Measurements from ENCODE around the gene KRTAP1-4.
"Not testable (repeated sequence)": the region's sequence is repeated elsewhere in the genome, so short reads cannot be mapped to it uniquely, and the experiment has no call there.

Gene KRTAP1-4

DNA sequence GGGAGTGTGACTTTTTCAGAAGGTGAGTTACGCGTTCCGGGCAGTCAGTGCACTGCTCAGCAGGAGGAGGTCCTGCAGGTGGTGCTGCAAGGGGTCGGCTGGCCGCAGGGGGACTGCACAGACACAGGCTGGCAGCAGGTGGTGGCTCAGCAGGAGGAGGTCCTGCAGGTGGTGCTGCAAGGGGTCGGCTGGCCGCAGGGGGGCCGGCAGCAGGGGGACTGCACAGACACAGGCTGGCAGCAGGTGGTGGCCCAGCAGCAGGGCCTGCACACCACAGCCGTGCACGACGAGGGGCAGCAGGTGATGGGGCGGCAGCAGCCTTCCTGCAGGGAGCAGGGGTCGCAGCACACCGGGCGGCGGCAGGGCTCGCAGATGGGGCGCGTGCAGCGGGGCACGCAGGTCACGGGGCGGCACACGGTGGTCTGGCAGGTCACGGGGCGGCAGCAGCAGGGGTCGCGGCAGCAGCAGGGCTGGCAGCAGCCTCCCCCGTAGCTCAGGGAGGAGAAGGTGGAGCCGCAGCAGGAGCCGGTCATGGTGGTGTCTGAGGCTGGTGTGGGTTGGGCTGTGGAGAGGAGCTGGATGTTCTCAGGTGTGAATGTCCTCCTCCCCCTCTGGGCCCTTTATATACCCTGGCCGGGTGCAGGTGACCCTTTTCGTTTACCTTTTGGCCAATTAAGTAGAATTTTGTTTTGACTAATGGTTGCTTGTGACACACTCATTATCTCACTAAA is 16.9 kb upstream of the KRTAP1-4 start, which contains the start of gene KRTAP2-1:
Gene KRTAP2-1 (minus strand): TSS at position 582 of the 731 bp plus-strand sequence. CDS start 49 bp downstream, at position 533.
- DNase-seq = not testable (repeated sequence)

DNA sequence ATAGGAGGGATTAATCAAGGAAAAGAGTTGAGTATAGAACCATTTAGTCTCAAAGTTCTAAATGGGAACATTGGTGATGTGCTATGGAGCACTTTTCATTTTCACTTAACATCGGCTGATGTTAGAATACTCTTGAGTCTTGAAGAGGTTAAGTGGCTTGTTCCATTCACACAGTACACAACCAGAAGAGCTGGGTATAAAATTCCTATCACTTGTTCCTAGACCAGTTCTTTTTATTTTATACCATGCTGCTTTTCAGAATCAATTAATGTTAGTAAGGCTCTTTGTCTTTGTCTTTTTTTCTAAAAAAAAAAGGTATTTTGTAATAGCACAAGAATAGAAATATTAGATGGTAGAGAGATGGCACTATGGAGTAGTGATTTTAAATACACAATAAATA is 13.0 kb upstream of the KRTAP1-4 start:
- no peak for DNase-seq

DNA sequence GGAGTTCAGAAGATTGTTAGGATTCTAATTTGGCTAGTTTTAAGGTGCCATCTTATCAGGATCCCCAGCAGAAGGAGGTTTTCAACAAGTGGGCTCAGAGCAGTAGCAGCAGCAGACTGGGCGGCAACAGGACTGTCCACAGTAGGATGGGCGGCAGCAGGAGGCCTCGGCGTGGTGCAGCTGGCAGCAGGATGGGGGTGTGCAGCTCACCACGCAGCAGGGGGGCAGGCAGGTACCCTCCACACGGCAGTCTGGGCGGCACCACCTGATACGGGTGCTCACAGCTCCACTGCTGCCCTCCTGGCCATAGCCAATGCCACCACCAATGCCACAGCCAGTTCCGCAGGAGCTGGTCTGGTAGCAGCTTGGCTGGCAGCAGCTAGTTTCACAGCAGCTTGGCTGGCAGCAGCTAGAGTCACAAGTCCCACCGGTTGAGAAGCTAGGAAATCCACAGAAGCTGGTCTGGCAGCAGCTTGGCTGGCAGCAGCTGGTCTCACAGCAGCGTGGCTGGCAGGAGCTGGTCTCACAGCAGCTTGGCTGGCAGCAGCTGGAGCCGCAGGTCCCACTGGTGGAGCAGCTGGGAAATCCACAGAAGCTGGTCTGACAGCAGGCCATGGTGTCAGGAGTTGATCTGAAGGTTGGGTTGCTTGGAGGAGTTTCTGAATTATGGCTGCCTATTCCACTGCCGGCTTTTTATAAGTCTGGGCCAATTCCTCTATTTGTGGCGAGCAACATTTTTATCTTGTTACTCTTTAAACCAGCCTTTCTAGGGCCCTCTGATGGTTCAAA is 11.0 kb upstream of the KRTAP1-4 start, which contains the start of gene KRTAP1-1:
Gene KRTAP1-1 (minus strand): TSS at position 668 of the 789 bp plus-strand sequence. CDS start 53 bp downstream, at position 615.
- not testable (repeated sequence) for DNase-seq

DNA sequence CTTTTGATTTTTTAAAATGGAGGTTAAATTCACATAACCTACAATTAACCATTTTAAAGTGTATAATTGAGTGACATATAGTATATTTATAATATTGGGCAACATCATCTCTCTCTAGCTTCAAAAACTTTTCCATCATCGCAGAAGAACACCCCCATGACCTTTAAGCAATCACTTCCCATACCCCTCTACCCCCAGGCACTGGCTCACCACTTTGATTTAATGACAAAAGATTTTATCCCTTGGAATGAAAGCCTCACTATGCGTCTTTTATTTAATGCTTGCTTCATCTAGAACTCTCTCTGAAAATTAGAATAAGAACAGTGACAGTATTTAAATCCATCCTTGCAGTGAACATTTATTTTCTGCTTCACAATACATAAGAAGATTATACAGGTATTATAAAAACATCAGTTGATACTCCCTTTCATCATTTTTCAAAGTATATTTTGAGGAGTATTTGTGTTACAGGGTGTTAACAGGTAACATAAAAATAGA is 7.9 kb upstream of the KRTAP1-4 start:
- no peak for DNase-seq

DNA sequence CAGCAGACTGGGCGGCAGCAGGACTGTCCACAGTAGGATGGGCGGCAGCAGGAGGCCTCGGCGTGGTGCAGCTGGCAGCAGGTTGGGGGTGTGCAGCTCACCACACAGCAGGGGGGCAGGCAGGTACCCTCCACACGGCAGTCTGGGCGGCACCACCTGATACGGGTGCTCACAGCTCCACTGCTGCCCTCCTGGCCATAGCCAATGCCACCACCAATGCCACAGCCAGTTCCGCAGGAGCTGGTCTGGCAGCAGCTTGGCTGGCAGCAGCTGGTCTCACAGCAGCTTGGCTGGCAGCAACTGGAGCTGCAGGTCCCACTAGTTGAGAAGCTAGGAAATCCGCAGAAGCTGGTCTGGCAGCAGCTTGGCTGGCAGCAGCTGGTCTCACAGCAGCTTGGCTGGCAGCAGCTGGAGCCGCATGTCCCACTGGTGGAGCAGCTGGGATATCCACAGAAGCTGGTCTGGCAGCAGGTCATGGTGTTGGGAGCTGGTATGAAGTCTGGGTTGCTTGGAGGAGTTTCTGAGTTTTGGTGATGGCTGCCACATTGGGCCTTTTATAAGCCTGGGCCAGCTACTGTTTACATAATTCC is 4.4 kb upstream of the KRTAP1-4 start, which contains the start of gene KRTAP1-3:
Gene KRTAP1-3 (minus strand): TSS at position 529 of the 590 bp plus-strand sequence. CDS start 53 bp downstream, at position 476.
- DNase-seq = not testable (repeated sequence)

DNA sequence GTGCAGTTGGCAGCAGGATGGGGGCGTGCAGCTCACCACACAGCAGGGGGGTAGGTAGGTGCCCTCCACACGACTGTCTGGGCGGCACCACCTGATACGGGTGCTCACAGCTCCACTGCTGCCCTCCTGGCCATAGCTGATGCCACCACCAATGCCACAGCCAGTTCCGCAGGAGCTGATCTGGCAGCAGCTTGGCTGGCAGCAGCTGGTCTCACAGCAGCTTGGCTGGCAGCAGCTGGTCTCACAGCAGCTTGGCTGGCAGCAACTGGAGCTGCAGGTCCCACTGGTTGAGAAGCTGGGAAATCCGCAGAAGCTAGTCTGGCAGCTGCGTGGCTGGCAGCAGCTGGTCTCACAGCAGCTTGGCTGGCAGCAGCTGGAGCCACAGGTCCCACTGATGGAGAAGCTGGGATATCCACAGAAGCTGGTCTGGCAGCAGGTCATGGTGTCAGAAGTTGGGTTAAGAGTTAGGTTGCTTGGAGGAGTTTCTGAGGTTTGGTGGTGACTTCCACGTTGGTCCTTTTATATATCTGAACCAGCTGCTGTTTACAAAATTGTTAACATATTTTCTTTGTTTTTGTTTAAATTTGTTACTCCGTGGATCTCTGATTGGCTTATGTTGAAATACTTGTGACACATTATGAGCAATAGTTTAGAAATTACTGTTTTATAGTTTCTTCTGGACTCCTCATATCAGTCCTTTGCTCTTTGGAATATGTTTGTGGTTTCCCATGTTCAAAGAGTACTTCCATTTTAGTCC is 3.1 kb downstream of the KRTAP1-4 start, which contains the start of gene KRTAP1-5:
Gene KRTAP1-5 (minus strand): TSS at position 494 of the 757 bp plus-strand sequence. CDS start 53 bp downstream, at position 441.
- DNase-seq = no peak

DNA sequence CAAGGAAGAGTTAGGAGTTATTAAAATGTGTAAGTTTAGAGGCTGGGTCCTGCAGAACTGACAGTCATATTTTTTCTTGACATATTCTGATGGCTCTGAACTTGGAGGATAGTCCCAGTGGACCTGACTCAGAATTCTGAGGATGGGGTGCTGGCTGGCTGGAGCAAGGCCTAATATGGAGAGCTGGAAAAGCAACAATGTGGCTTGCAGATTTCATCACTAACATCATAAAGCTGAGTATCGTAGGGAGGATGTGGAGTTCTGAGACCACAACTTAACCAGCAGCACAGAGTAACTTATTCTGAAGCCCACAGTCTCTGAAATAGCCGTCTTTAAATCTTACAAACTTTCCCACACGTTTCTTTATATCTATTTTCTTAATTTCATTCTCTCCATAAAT is 5.3 kb downstream of the KRTAP1-4 start:
- no peak for DNase-seq

DNA sequence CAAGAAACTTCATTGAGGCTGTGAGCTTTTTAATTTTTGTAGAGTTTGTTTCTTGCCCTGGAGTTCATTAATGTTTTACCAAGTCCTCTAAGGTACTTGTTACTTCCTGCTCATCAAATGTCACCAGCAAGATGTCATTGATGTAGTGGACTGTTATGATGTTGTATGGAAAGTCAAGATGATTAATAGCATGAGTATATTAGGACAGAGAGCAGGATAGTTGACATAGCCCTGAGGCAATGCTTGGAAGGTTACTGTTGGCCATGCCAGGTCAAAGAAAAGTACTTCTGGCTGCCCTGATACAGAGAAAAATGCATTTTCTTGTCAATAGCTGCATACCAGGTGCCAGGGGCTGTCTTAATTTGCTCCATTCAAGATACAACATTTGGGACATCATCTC is 9.7 kb downstream of the KRTAP1-4 start:
- DNase-seq = no peak

DNA sequence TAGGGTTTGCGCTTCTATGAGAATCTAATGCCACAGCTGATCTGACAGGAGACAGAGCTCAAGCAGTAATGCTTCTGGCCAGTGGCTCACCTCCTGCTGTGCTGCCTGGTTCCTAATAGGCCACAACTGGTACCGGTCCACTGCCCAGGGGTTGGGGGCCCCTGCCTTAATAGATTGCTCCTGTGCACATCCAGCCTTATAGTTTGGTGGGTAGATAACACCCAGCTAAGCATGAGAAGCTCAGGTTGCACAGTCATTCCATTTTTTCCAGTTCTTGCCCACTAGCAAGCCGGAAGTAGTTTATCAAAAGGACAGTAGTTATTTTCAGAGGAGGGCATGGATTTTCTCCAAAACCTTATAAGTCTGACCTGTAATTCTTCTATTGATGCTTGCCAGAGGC is 10.6 kb downstream of the KRTAP1-4 start:
- DNase-seq = no peak

DNA sequence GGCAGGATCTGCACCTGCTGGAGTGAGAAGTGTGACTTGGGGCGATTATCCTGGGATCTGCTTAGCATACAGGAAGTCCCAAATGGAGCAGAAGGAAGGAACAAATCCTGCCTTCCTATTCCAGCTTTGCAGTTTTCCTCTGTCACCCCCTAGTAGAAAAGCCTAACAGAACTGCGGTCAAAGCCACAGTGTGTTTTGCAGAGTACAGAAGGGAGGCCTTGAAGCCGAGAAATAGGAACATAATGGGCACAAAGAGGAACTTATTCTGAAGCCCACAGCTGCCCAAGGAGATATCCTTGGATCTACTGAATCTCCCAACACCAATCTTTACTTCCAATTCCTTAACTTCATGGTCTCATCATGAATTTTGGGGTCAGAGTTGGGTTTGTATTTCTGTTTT is 11.5 kb downstream of the KRTAP1-4 start:
- no peak for DNase-seq

DNA sequence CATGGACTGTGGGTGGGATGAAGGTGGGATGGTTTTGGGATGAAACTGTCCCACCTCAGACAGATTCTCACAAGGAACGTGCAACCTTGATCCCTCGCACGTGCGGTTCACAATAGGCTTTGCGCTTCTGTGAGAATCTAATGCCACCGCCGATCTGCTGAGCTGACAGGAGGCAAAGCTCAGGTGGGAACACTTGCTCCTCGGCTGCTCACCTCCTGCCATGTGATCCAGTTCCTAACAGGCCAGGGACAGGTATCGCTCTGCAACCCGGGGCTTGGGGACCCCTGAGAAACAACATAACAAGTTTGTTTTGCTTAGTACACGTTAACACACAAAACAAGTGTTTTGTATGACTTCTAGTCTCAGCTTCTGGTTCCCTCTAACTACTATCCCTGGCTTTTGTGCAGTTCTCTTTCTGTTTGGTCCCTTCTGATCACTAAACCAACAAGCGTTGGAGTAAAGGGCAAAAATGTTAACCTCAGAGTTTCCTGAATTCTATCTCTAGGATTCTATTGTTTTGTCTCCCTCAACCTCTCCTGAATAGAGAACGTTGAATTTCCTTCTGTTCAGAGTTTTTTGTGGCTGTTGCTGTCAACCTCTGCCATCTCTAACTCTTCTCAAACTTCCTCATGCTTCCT is 13.3 kb downstream of the KRTAP1-4 start:
- no peak for DNase-seq

DNA sequence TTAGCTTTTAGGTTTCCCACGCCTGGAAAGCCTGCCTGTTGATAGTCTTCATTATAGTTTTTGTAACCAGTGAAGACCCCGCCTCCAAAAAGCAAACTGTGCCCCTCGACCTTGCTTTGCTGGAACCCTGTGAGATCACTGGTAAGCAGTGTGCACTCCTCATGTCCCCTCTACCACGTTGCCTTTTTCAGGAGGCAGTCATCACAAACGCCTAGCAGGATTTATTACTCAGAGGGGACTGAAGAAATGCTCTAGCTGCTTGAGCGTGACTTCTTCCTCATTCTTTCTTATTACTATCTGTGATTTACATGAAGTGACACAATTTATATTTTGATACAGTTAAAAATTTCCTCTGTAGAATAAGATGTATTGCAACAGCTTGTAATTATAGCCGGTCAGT is 14.5 kb downstream of the KRTAP1-4 start:
- no peak for DNase-seq

DNA sequence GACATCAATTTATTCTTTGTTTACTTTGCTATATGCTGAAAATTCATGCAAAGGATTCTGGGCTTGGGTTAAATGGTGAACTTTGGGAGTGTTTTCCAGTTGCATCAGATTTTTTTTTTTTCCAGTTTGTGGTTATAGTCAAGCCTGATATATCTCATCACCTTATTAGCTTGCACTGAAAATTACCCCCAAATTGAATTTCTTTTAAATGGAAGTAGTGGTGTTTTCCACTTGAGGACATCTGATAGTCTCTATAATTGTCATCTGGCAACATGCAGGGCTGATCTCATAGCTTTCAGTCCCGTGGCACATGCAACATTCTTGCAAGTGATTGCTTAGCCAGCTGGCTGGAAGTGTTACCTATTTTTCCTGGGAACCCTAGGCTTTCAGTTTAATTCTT is 16.4 kb downstream of the KRTAP1-4 start:
- DNase-seq = peak; percentile 14

DNA sequence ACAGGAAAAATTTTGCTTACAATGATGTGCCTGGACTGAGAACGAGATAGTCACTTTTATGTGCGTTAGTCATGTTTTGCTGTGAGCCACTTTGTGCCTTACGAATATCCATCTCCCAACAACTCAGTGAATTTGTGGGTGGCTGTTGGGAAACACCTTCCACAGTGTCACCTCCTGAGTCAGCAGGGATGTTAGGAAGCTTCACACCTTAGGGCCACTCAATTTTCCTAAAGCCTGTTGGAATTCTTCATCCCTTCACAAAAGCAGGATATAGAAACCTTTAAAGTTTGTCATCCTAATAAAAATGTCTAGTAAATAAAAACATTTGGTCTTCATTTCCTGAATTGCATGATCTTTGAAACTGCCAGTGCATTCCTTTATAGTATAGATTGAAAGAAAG is 16.8 kb downstream of the KRTAP1-4 start:
- DNase-seq = no peak

DNA sequence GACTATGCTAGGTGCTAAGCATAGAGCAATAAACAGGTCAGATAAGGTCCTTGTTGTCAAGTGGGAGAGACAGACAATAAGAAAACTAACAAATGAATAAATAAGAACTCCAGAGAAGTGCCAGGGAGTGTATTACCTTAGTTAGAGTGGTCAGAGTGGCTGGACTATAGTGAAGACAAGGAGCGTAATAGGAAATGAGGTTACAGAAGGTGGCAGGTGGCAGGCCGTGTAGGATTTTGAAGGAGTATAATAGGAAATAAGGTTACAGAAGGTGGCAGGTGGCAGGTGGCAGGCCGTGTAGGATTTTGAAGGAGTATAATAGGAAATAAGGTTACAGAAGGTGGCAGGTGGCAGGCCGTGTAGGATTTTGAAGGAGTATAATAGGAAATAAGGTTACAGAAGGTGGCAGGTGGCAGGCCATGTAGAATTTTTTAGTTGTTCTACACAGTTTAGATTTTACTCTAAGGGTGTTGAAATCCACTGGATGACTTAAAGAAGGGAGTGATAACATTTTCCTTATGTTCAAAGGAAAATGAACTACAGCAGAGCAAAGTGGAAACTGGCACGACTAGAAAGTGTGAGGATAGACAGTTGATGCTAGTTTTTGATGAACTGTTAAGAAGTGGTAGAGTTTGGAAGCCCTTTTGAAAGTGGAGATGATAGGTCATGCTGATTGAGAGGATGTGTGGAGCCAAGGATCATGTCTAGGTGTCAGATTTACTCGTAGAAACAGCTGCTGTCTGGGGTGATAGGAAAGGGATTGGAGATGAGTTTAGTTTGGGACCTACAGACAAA is 17.5 kb downstream of the KRTAP1-4 start:
- DNase-seq = no peak

DNA sequence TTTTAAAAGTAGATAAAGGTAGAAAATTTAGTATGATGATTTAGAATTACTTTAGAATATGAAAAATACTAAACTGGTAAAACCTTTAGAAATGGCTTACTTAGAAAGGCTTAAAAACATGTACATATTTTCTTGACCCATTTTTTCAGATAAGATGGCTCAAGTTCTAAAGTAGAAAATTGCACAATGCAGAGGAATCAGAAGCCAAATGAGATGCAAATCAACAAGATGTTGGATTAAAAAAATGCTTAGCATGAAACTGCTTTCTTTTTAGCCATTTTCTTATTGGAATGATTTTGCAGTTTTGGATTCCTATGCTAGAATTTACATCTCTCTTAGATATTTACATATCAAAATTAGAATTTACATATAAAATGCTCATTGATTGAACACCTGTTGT is 19.6 kb downstream of the KRTAP1-4 start:
- DNase-seq = no peak

DNA sequence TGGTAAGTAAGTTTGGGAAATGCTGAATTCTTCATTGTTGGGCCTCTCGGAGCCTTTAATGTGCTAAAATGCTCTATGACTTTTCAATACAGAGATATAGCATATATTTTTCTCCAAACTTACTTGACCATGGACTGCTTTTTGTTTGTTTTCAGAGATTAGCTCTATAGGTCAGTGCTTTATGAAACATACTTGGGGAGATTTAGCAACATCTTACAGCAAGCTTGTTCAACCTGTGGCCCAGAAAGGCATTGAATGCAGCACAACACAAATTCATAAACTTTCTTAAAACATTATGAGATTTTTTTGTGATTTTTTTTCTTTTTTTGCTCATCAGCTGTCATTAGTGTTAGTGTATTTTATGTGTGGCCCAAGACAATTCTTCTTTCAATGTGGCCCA is 20.1 kb downstream of the KRTAP1-4 start:
- no peak for DNase-seq

DNA sequence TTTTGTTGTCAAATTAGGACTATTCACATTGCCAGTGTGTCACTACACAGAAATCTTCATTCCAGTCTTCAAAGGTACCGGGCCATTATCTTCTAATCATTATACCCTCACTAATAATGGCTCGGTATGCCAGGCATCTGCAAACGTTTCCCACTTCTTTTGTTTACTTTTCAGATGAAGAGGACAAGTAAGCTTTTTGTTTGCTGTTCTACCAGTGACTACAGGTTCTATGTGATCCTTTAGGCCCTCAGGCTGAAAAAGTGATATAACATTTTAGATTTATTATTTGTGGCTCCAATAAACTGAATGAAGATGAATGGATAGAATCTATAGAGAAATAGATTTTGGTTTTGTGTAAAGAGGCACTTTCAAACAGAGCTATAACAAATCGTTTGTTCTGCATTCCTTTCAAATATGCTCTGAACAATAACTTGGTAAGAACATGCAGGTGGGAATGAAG is 20.7 kb downstream of the KRTAP1-4 start:
- no peak for DNase-seq

DNA sequence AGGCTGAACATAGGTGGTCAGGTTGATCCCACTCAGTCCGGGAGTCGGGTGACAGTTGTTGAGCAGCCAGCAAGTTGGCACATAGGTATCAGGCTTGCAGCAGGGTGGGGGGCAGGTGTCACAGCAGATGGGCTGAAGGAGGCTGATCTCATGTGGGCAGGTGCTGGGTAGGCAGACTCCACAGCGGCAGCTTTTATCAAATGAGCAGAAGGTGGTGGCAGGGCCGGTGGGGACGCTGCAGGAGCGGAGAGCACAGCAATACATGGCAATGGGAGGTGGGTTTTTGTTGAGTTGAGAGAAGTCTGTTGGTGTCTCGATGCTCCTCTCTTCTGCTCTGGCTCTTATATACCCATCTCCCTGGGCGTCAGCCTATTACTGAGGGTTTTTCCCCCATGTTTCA is 21.2 kb downstream of the KRTAP1-4 start, which contains the start of gene KRTAP3-1:
Gene KRTAP3-1 (minus strand): TSS at position 318 of the 400 bp plus-strand sequence. CDS start 54 bp downstream, at position 264.
- no peak for DNase-seq

DNA sequence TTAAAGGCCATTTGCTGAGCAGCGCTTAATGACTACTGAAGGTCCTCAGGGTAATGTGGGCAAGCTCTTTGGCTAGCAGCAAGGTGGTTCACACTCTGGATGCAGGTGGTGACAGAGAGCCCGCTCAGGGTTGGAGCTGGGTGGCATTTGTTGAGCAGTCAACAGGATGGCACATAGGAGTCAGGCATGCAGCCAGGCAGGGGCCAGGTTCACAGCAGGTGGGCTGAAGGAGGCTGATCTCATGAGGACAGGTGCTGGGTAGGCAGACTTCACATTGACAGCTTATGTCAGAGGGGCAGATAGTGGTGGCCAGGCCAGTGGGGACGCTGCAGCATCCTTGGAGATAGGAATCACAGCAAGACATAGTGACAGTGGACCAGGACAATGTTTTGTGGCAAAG is 25.6 kb downstream of the KRTAP1-4 start:
- DNase-seq = no peak

DNA sequence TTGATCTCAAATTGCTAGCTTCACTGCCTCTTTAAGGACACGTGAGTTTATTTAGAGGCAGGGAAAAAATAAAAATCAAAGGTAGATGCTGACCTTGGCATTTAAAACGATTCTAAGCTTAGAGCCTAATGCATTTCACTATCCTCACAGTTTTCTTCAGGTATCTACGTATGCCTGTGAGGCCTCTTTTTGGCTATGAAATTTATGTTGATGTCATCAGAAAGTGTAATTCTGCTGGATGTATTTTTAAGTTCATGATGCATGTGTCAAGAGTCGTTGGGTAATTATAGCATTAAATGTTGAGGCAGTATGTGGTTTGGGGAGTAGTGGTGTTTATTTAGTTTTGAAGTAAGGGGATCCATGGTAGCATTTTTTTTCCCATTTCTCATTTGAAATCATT is 26.1 kb downstream of the KRTAP1-4 start:
- no peak for DNase-seq

Data from OCI-M1 (cell line).